NT2/D1 (cell line): ENCODE data around the gene EGFR.

Source experiments
- YY1 ChIP-seq: IDR thresholded peaks from 2 replicates; pipeline ENCODE4 v1.6.1; 2011; ENCODE audit not compliant: insufficient read length, insufficient read depth
- ZNF274 ChIP-seq: IDR thresholded peaks from 2 replicates; pipeline ENCODE4 v1.6.1; 2011; ENCODE audit warnings: mild to moderate bottlenecking, low read depth, low read length

- TF ChIP-seq ZNF274 (no peak), YY1 (no peak)
Observed at GRCh38 chr7:55080000-55080623, 61.3 kb downstream of the EGFR start.
